BE2C (cell line): ENCODE measurements around the gene STK32C.

Source experiments
- DNase-seq: peaks from one replicate; pipeline ENCODE4 v3.0.0-alpha.2; 2020
- H3K27me3 ChIP-seq: fragments of 250-450 bp; sonication (Bioruptor Pico); 2 replicates; pipeline ENCODE4 v1.5.1; 2020; ENCODE audit warnings: mild to moderate bottlenecking
- H3K36me3 ChIP-seq: fragments of 250-450 bp; sonication (Bioruptor Pico); 2 replicates; pipeline ENCODE4 v1.5.1; 2020; ENCODE audit warnings: mild to moderate bottlenecking
- H3K4me1 ChIP-seq: fragments of 250-450 bp; sonication (Bioruptor Pico); 2 replicates; pipeline ENCODE4 v1.5.1; 2020
- H3K4me3 ChIP-seq: 2 replicates; pipeline ENCODE4 v1.5.1; 2011; ENCODE audit warnings: low read depth, low read length
- H3K9me3 ChIP-seq: fragments of 250-450 bp; sonication (Bioruptor Pico); 2 replicates; pipeline ENCODE4 v1.5.1; 2020
- CTCF ChIP-seq: IDR thresholded peaks from 2 replicates; pipeline ENCODE4 v1.5.1; 2012; ENCODE audit warnings: mild to moderate bottlenecking, low read depth, low read length

Gene STK32C

GRCh38 chr10:132232981-132233380 lies 74.8 kb downstream of the STK32C start:
- Histone ChIP-seq H3K27me3 (no peaks in the 10 kb centered on the region), H3K4me3 (no peak overlapping the region), H3K4me1 (no peaks in the 10 kb centered on the region), H3K36me3 (no peaks in the 10 kb centered on the region), H3K9me3 (no peaks in the 10 kb centered on the region)
- TF ChIP-seq CTCF = no peak
- DNase-seq = no peak

GRCh38 chr10:132232023-132232951 lies 75.5 kb downstream of the STK32C start:
- no peaks in the 10 kb centered on the region for H3K9me3 ChIP-seq
- H3K4me3 ChIP-seq = no peak overlapping the region
- no peak for TF ChIP-seq CTCF
- no peak for DNase-seq
- no peaks in the 10 kb centered on the region for H3K27me3 ChIP-seq
- no peaks in the 10 kb centered on the region for H3K36me3 ChIP-seq
- no peaks in the 10 kb centered on the region for H3K4me1 ChIP-seq

- Histone ChIP-seq H3K4me3 (no peak overlapping the region), H3K36me3 (no peaks in the 10 kb centered on the region), H3K4me1 (no peaks in the 10 kb centered on the region), H3K27me3 (no peaks in the 10 kb centered on the region), H3K9me3 (no peaks in the 10 kb centered on the region)
- DNase-seq = no peak
- TF ChIP-seq CTCF = no peak
Measured at GRCh38 chr10:132231656-132232022, 76.1 kb downstream of the STK32C start.

- no peaks in the 10 kb centered on the region for H3K4me1 ChIP-seq
- TF ChIP-seq CTCF = no peak
- no peaks in the 10 kb centered on the region for H3K27me3 ChIP-seq
- no peaks in the 10 kb centered on the region for H3K36me3 ChIP-seq
- no peak for DNase-seq
- H3K4me3 ChIP-seq = no peak overlapping the region
- no peaks in the 10 kb centered on the region for H3K9me3 ChIP-seq
Measured at GRCh38 chr10:132230557-132231210, 77.1 kb downstream of the STK32C start.

GRCh38 chr10:132229834-132230556 lies 77.8 kb downstream of the STK32C start:
- no peaks in the 10 kb centered on the region for H3K4me1 ChIP-seq
- no peaks in the 10 kb centered on the region for H3K9me3 ChIP-seq
- no peak overlapping the region for H3K4me3 ChIP-seq
- DNase-seq = no peak
- no peaks in the 10 kb centered on the region for H3K27me3 ChIP-seq
- TF ChIP-seq CTCF = no peak
- no peaks in the 10 kb centered on the region for H3K36me3 ChIP-seq
